ENCODE data around the gene CROCC2.

GRCh38 chr2:240925568-240926515 is 19.7 kb downstream of the CROCC2 start:
- TF ChIP-seq POLR2AphosphoS5 (IDR thresholded peaks at IDR 0.05; ENCODE audit: low read depth, low read length) (no peak), TAF1 (IDR thresholded peaks at IDR 0.05; ENCODE audit: borderline replicate concordance, low read depth, low read length) (no peak), POLR2A (IDR thresholded peaks at IDR 0.05; ENCODE audit: low read depth, low read length) (no peak)

Data from GM12892 (cell line).